Trophoblast cell (in vitro differentiated cells and primary cell): ENCODE data around the gene PHRF1.

Experiments
- DNase-seq, 2 donors: peaks; one replicate each; pipeline ENCODE4 v3.0.0-alpha.2; 2016
- H2AFZ ChIP-seq: 2 replicates; pipeline ENCODE4 v1.6.1; 2013; ENCODE audit warnings: low read length, moderate library complexity, mild to moderate bottlenecking; ENCODE audit not compliant: insufficient read depth, poor library complexity
- H2AK5ac ChIP-seq: 2 replicates; pipeline ENCODE4 v1.6.1; 2013; ENCODE audit warnings: mild to moderate bottlenecking, low read length
- H2BK120ac ChIP-seq: 2 replicates; pipeline ENCODE4 v1.6.1; 2013; ENCODE audit warnings: low read length, mild to moderate bottlenecking, moderate library complexity; ENCODE audit not compliant: insufficient read depth, poor library complexity
- H2BK12ac ChIP-seq: 2 replicates; pipeline ENCODE4 v1.6.1; 2013; ENCODE audit warnings: mild to moderate bottlenecking, low read length, moderate library complexity
- H2BK5ac ChIP-seq: 2 replicates; pipeline ENCODE4 v1.6.1; 2013; ENCODE audit warnings: low read length, low read depth, moderate library complexity, mild to moderate bottlenecking; ENCODE audit not compliant: poor library complexity
- H3K14ac ChIP-seq: 2 replicates; pipeline ENCODE4 v1.6.1; 2013; ENCODE audit warnings: mild to moderate bottlenecking, low read length
- H3K18ac ChIP-seq: 2 replicates; pipeline ENCODE4 v1.6.1; 2013; ENCODE audit warnings: mild to moderate bottlenecking, low read length
- H3K23ac ChIP-seq: 2 replicates; pipeline ENCODE4 v1.6.1; 2013; ENCODE audit warnings: low read length
- H3K27ac ChIP-seq: 2 replicates; pipeline ENCODE4 v1.5.1; 2013; ENCODE audit warnings: low read depth, mild to moderate bottlenecking, inconsistent platforms, low read length, moderate library complexity
- H3K27me3 ChIP-seq: 2 replicates; pipeline ENCODE4 v1.6.1; 2013; ENCODE audit warnings: inconsistent platforms, mild to moderate bottlenecking, low read length, moderate library complexity; ENCODE audit not compliant: insufficient read depth
- H3K36me3 ChIP-seq, 2 experiments: 1 replicate in 1 of 2; 2 replicates in 1 of 2; pipeline ENCODE4 v1.6.1; 2013; ENCODE audit warnings: low read length in 2 of 2, mild to moderate bottlenecking in 2 of 2, moderate library complexity in 1 of 2; ENCODE audit not compliant: insufficient read depth in 2 of 2, control insufficient read depth in 1 of 2
- H3K4ac ChIP-seq: 2 replicates; pipeline ENCODE4 v1.6.1; 2013; ENCODE audit warnings: low read depth, mild to moderate bottlenecking, low read length, moderate library complexity
- H3K4me1 ChIP-seq, 2 experiments: 1 replicate in 1 of 2; 2 replicates in 1 of 2; pipeline ENCODE4 v1.6.1; 2013; ENCODE audit warnings: low read length in 2 of 2, mild to moderate bottlenecking in 2 of 2, moderate library complexity in 1 of 2; ENCODE audit not compliant: insufficient read depth in 2 of 2, control insufficient read depth in 1 of 2
- H3K4me2 ChIP-seq: 2 replicates; pipeline ENCODE4 v1.6.1; 2013; ENCODE audit warnings: inconsistent platforms, mild to moderate bottlenecking, low read length, moderate library complexity
- H3K4me3 ChIP-seq: 2 replicates; pipeline ENCODE4 v1.5.1; 2013; ENCODE audit warnings: mild to moderate bottlenecking, low read depth, low read length, inconsistent platforms
- H3K79me1 ChIP-seq: one replicate; pipeline ENCODE4 v1.6.1; 2013; ENCODE audit warnings: low read length
- H3K79me2 ChIP-seq: 2 replicates; pipeline ENCODE4 v1.6.1; 2013; ENCODE audit warnings: low read length, mild to moderate bottlenecking; ENCODE audit not compliant: control insufficient read depth, insufficient read depth, poor library complexity
- H3K9ac ChIP-seq: 2 replicates; pipeline ENCODE4 v1.6.1; 2013; ENCODE audit warnings: mild to moderate bottlenecking, low read length
- H3K9me3 ChIP-seq: 2 replicates; pipeline ENCODE4 v1.6.1; 2013; ENCODE audit warnings: low read depth, mild to moderate bottlenecking, control low read depth, inconsistent platforms, low read length; ENCODE audit not compliant: insufficient read depth
- H4K12ac ChIP-seq: 2 replicates; pipeline ENCODE4 v1.6.1; 2013; ENCODE audit warnings: low read depth, mild to moderate bottlenecking, low read length, moderate library complexity
- H4K8ac ChIP-seq: 2 replicates; pipeline ENCODE4 v1.6.1; 2013; ENCODE audit warnings: low read depth, mild to moderate bottlenecking, low read length, moderate library complexity
- H4K91ac ChIP-seq: one replicate; pipeline ENCODE4 v1.6.1; 2013; ENCODE audit warnings: low read depth, mild to moderate bottlenecking, low read length, moderate library complexity
- WGBS: extraction: QIAGEN DNeasy Blood & Tissue Kit; methylation state at CpG from one replicate; pipeline ENCODE4 v1.1.7; 2013; ENCODE audit warnings: missing lambda C conversion rate; ENCODE audit not compliant: insufficient read length, insufficient coverage; ENCODE audit errors: extremely low coverage; 5-methylcytosine and 5-hydroxymethylcytosine counted together

Gene PHRF1

GRCh38 chr11:636511-637332 lies 60.5 kb downstream of the PHRF1 start, which contains the start of gene DRD4:
Gene DRD4, plus strand, starts transcription at chr11:637269. Its CDS starts 36 bp downstream, at chr11:637305.
- Histone ChIP-seq H2AK5ac (no peak within 1 kb of the TSS), H3K79me1 (peaks cover 1% of the 10 kb centered on the region), H2BK120ac (no peak within 1 kb of the TSS), H4K12ac (no peak within 1 kb of the TSS), H2BK12ac (no peak within 1 kb of the TSS), H3K14ac (no peak within 1 kb of the TSS), H3K27ac (no peak within 1 kb of the TSS), H3K4me2 (peak within 1 kb of the TSS; percentile 58), H2BK5ac (no peak within 1 kb of the TSS), H3K4me1 (peaks cover 18 to 29% of the 10 kb centered on the region in 2 experiments), H3K27me3 (peaks cover 39% of the 10 kb centered on the region), H3K36me3 (peaks cover 0 to 2% of the 10 kb centered on the region in 2 experiments), H4K8ac (no peak within 1 kb of the TSS), H4K91ac (no peak within 1 kb of the TSS), H3K4ac (no peak within 1 kb of the TSS), H3K4me3 (peak within 1 kb of the TSS; percentile 42), H3K79me2 (no peaks in the 10 kb centered on the region), H2AFZ (no peak within 1 kb of the TSS), H3K9me3 (peaks cover 5% of the 10 kb centered on the region), H3K18ac (no peak within 1 kb of the TSS), H3K23ac (no peak within 1 kb of the TSS), H3K9ac (no peak within 1 kb of the TSS)
- WGBS: no CpG with 5 or more reads among the region's 100 CpGs
- DNase-seq: peak in 1 of 2 donors; percentile 8

- no peak overlapping the region for H4K8ac ChIP-seq
- no CpG with 5 or more reads among the region's 34 CpGs for WGBS
Observed at GRCh38 chr11:637333-637592, 61.0 kb downstream of the PHRF1 start.

GRCh38 chr11:637593-638521 lies 61.6 kb downstream of the PHRF1 start:
- no CpG with 5 or more reads among the region's 55 CpGs for WGBS
- H3K14ac ChIP-seq: no peak overlapping the region
- no peak overlapping the region for H2BK12ac ChIP-seq
- peaks cover 1% of the 10 kb centered on the region for H3K79me1 ChIP-seq
- H2BK120ac ChIP-seq: no peak overlapping the region
- no peak overlapping the region for H4K91ac ChIP-seq
- peak overlapping the region; percentile 58 for H3K4me2 ChIP-seq
- H3K4ac ChIP-seq: no peak overlapping the region
- H3K4me3 ChIP-seq: peak overlapping the region; percentile 42
- no peak overlapping the region for H3K9ac ChIP-seq
- H3K9me3 ChIP-seq: peaks cover 7% of the 10 kb centered on the region
- peaks cover 3% of the 10 kb centered on the region in 2 experiments for H3K36me3 ChIP-seq
- H2AK5ac ChIP-seq: no peak overlapping the region
- no peak overlapping the region for H3K18ac ChIP-seq
- no peak overlapping the region for H4K12ac ChIP-seq
- no peak overlapping the region for H3K23ac ChIP-seq
- no peak for DNase-seq
- no peak overlapping the region for H2BK5ac ChIP-seq
- no peak overlapping the region for H4K8ac ChIP-seq
- no peak overlapping the region for H2AFZ ChIP-seq
- peaks cover 18 to 29% of the 10 kb centered on the region in 2 experiments for H3K4me1 ChIP-seq
- no peaks in the 10 kb centered on the region for H3K79me2 ChIP-seq
- peaks cover 39% of the 10 kb centered on the region for H3K27me3 ChIP-seq
- no peak overlapping the region for H3K27ac ChIP-seq

More at GRCh38 chr11:637333-637592, 61.0 kb downstream of the PHRF1 start:
- Histone ChIP-seq H3K79me2 (no peaks in the 10 kb centered on the region), H3K79me1 (peaks cover 1% of the 10 kb centered on the region), H3K18ac (no peak overlapping the region), H2BK120ac (no peak overlapping the region), H2BK12ac (no peak overlapping the region), H3K4ac (no peak overlapping the region), H3K4me1 (peaks cover 18 to 29% of the 10 kb centered on the region in 2 experiments), H3K9me3 (peaks cover 5% of the 10 kb centered on the region), H2AK5ac (no peak overlapping the region), H3K27ac (no peak overlapping the region), H3K27me3 (peaks cover 39% of the 10 kb centered on the region), H4K91ac (no peak overlapping the region), H3K4me3 (peak overlapping the region; percentile 42), H4K12ac (no peak overlapping the region), H3K36me3 (peaks cover 3 to 5% of the 10 kb centered on the region in 2 experiments), H2BK5ac (no peak overlapping the region), H3K9ac (no peak overlapping the region), H3K23ac (no peak overlapping the region), H2AFZ (no peak overlapping the region), H3K14ac (no peak overlapping the region), H3K4me2 (peak overlapping the region; percentile 58)
- no peak for DNase-seq

- Histone ChIP-seq H3K79me2 (no peaks in the 10 kb centered on the region), H3K4me3 (no peak overlapping the region), H3K79me1 (peaks cover 1% of the 10 kb centered on the region), H3K23ac (no peak overlapping the region), H2BK5ac (no peak overlapping the region), H3K27ac (no peak overlapping the region), H3K9ac (no peak overlapping the region), H3K9me3 (peaks cover 7% of the 10 kb centered on the region), H3K4ac (no peak overlapping the region), H3K18ac (no peak overlapping the region), H3K4me1 (peaks cover 18 to 29% of the 10 kb centered on the region in 2 experiments), H4K91ac (no peak overlapping the region), H2AFZ (no peak overlapping the region), H4K12ac (no peak overlapping the region), H4K8ac (no peak overlapping the region), H3K27me3 (peaks cover 39% of the 10 kb centered on the region), H2AK5ac (no peak overlapping the region), H3K4me2 (peak overlapping the region; percentile 38), H3K14ac (no peak overlapping the region), H3K36me3 (peaks cover 7% of the 10 kb centered on the region in 2 experiments), H2BK12ac (no peak overlapping the region), H2BK120ac (no peak overlapping the region)
- DNase-seq: no peak
- no CpG with 5 or more reads among the region's 28 CpGs for WGBS
Observed at GRCh38 chr11:638631-639331, 62.5 kb downstream of the PHRF1 start.
